Measurements from ENCODE around the gene ADCY1.

ADCY1 gene

GRCh38 chr7:45574669-45575500, 717 bp downstream of the ADCY1 start:
- no peak overlapping the region for H3K27ac ChIP-seq (ENCODE audit: low read length)
- H4K20me1 ChIP-seq (ENCODE audit: insufficient read depth, low read length): no peaks in the 10 kb centered on the region; the same call in 1 of the 2 replicates
- H2AFZ ChIP-seq (ENCODE audit: low read depth, low read length): 0 out of 2 replicates have a peak overlapping the region, but pooled peaks have one; percentile 26
- H3K9ac ChIP-seq (ENCODE audit: low read length): peak overlapping the region; percentile 68
- no peaks in the 10 kb centered on the region for H3K36me3 ChIP-seq (replicated peaks; ENCODE audit: low read depth, low read length)
- H3K79me2 ChIP-seq (ENCODE audit: low read length): peaks cover 9% of the 10 kb centered on the region
- peak overlapping the region; percentile 86 for H3K4me3 ChIP-seq (ENCODE audit: low read length)
- TF ChIP-seq, protein P1, sequence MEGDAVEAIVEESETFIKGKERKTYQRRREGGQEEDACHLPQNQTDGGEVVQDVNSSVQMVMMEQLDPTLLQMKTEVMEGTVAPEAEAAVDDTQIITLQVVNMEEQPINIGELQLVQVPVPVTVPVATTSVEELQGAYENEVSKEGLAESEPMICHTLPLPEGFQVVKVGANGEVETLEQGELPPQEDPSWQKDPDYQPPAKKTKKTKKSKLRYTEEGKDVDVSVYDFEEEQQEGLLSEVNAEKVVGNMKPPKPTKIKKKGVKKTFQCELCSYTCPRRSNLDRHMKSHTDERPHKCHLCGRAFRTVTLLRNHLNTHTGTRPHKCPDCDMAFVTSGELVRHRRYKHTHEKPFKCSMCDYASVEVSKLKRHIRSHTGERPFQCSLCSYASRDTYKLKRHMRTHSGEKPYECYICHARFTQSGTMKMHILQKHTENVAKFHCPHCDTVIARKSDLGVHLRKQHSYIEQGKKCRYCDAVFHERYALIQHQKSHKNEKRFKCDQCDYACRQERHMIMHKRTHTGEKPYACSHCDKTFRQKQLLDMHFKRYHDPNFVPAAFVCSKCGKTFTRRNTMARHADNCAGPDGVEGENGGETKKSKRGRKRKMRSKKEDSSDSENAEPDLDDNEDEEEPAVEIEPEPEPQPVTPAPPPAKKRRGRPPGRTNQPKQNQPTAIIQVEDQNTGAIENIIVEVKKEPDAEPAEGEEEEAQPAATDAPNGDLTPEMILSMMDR (IDR thresholded peaks at IDR 0.05; ENCODE audit: low read depth, low read length): 0 out of 2 replicates have a peak, but pooled peaks have one; percentile 6
- no peak for TF ChIP-seq EZH2phosphoT487 (IDR thresholded peaks at IDR 0.05; ENCODE audit: low read depth)
- peaks cover 11% of the 10 kb centered on the region; the same call in 1 of the 2 replicates for H3K4me1 ChIP-seq (ENCODE audit: low read length)
- peaks cover 7% of the 10 kb centered on the region; the same call in 1 of the 2 replicates for H3K27me3 ChIP-seq (ENCODE audit: low read depth, low read length)
- no peaks in the 10 kb centered on the region for H3K9me3 ChIP-seq (ENCODE audit: insufficient read depth, low read length)
- H3K4me2 ChIP-seq (ENCODE audit: low read length): peak overlapping the region; percentile 97

DNA sequence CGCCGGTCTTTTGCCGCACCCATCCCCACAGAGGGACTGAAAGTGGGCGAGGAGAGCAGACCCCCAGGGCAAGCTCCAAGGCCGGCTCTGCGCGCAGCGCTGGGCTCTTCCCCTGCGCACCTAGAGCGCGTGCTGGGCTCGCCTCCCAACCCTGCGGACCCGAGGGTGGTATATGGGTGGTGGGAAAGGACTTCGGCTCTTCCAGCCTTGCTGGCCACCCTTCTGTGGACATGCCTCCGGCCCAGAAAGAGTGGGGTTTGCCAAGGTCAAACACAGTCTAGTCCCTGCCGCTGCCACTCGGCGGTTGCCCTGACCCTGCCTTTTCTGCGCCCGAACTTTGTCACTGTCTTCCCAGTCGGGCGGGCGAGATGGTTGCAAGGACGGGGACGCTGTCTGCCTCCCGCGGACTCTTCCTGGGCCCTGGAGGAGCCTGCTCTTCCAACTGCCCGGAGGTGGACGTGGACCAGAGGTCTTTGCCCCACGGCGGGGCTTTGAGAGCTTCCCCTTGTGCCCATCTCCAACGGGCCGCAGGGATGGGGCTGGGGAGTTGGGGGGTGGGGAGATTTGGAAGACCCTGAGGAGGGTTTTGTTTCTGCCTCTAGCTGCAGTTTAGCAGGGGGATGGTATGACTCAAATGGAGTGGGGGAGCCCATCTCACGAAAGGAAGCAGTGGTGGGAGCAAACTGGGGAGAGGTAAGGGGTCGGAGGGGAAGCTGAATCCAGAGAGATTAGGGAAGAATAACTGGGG, 1.5 kb downstream of the ADCY1 start:
- H3K27ac ChIP-seq (ENCODE audit: low read length): no peak overlapping the region
- H3K4me3 ChIP-seq (ENCODE audit: low read length): peak overlapping the region; percentile 86
- TF ChIP-seq EZH2phosphoT487 (IDR thresholded peaks at IDR 0.05; ENCODE audit: low read depth): no peak
- TF ChIP-seq, protein P1 (IDR thresholded peaks at IDR 0.05; ENCODE audit: low read depth, low read length): no peak
- no peak overlapping the region for H2AFZ ChIP-seq (ENCODE audit: low read depth, low read length)
- H3K9me3 ChIP-seq (ENCODE audit: insufficient read depth, low read length): no peaks in the 10 kb centered on the region
- no peak overlapping the region for H3K9ac ChIP-seq (ENCODE audit: low read length)
- peaks cover 9% of the 10 kb centered on the region for H3K79me2 ChIP-seq (ENCODE audit: low read length)
- H3K4me2 ChIP-seq (ENCODE audit: low read length): peak overlapping the region; percentile 97
- H3K4me1 ChIP-seq (ENCODE audit: low read length): peaks cover 11% of the 10 kb centered on the region; the same call in 1 of the 2 replicates
- no peaks in the 10 kb centered on the region; the same call in 1 of the 2 replicates for H4K20me1 ChIP-seq (ENCODE audit: insufficient read depth, low read length)
- peaks cover 7% of the 10 kb centered on the region; the same call in 1 of the 2 replicates for H3K27me3 ChIP-seq (ENCODE audit: low read depth, low read length)
- H3K36me3 ChIP-seq (replicated peaks; ENCODE audit: low read depth, low read length): no peaks in the 10 kb centered on the region

DNA sequence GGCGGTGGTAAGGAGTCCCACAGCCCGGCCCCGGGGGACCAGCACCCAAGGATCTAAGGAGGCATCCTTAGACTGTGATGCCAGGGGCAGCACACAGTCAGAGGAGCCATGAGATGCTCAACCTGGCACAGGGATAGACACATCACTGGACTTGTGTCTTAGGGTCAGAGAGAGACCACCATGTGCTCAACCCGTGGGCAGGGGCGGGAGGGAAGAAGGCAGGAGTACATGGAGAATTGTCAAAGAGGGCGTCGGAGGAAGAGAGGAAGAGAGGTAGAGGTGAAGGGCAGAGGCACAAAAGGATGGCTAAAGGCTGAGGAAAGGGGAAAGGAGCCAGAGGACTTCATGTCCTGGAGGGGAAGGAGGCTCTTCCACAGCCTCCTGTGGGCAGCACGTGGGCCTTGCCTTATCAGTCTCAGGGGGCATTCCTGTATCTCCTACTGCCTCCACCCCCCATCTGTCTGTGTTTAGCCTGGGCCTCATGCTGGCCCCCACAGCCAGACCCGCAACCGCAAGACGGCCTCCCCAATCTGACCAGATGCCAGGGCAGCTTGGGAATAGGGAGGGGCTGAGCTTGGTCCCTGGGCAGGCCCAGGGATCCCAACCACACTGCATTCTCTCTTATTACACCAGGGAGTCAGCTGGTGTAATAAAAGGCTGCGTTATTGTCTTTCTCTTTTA, 2.2 kb downstream of the ADCY1 start:
- Histone ChIP-seq H4K20me1 (ENCODE audit: insufficient read depth, low read length) (no peaks in the 10 kb centered on the region; the same call in 1 of the 2 replicates), H3K27me3 (ENCODE audit: low read depth, low read length) (peaks cover 7% of the 10 kb centered on the region; the same call in 1 of the 2 replicates), H3K9ac (ENCODE audit: low read length) (no peak overlapping the region), H3K27ac (ENCODE audit: low read length) (no peak overlapping the region), H3K4me3 (ENCODE audit: low read length) (no peak overlapping the region), H3K36me3 (replicated peaks; ENCODE audit: low read depth, low read length) (no peaks in the 10 kb centered on the region), H3K4me2 (ENCODE audit: low read length) (no peak overlapping the region), H2AFZ (ENCODE audit: low read depth, low read length) (no peak overlapping the region), H3K4me1 (ENCODE audit: low read length) (peaks cover 11% of the 10 kb centered on the region; the same call in 1 of the 2 replicates), H3K9me3 (ENCODE audit: insufficient read depth, low read length) (no peaks in the 10 kb centered on the region), H3K79me2 (ENCODE audit: low read length) (peaks cover 9% of the 10 kb centered on the region)
- no peak for TF ChIP-seq EZH2phosphoT487 (IDR thresholded peaks at IDR 0.05; ENCODE audit: low read depth)
- TF ChIP-seq, protein P1 (IDR thresholded peaks at IDR 0.05; ENCODE audit: low read depth, low read length): no peak

Measured in OCI-LY3 (cell line).